GM21390 (cell line): Measurements from ENCODE around the gene HYAL1.
"Not testable (repeated sequence)": the region's sequence is repeated elsewhere in the genome, so short reads cannot be mapped to it uniquely, and the experiment has no call there.

Experiments used
- ATAC-seq: cut with Tn5 transposase; IDR thresholded peaks from one replicate; pipeline ENCODE4 v1.9.1; 2021; ENCODE audit not compliant: unreplicated experiment

HYAL1 gene

GRCh38 chr3:50294492-50295403, 8.6 kb downstream of the HYAL1 start:
- no peak for ATAC-seq

- ATAC-seq, result no peak
These were observed 9.3 kb downstream of the HYAL1 start for GRCh38 chr3:50294089-50294488.

- no peak for ATAC-seq
These were observed 10.1 kb downstream of the HYAL1 start for GRCh38 chr3:50293079-50293801.

GRCh38 chr3:50292159-50293078, 11.0 kb downstream of the HYAL1 start, which contains the start of gene IFRD2:
IFRD2 (minus strand) TSS chr3:50292429; CDS start chr3:50292274, 155 bp downstream.
- ATAC-seq, result peak; percentile 94

- ATAC-seq, result no peak
These were observed 13.2 kb downstream of the HYAL1 start for GRCh38 chr3:50290161-50290641.

GRCh38 chr3:50289130-50289529, 14.2 kb downstream of the HYAL1 start:
- no peak for ATAC-seq

- no peak for ATAC-seq
These were observed 14.9 kb downstream of the HYAL1 start for GRCh38 chr3:50288387-50289007.

- ATAC-seq, result no peak
These were observed 16.1 kb downstream of the HYAL1 start for GRCh38 chr3:50287262-50287661.

- no peak for ATAC-seq
These were observed 16.8 kb downstream of the HYAL1 start for GRCh38 chr3:50286322-50287227.

- ATAC-seq, result not testable (repeated sequence)
These were observed 19.3 kb downstream of the HYAL1 start for GRCh38 chr3:50284121-50284520.

- ATAC-seq, result no peak
These were observed 23.9 kb downstream of the HYAL1 start for GRCh38 chr3:50279255-50280016.

GRCh38 chr3:50278880-50279224, 24.5 kb downstream of the HYAL1 start, which contains the start of gene LSMEM2:
LSMEM2 (plus strand) TSS chr3:50279087; CDS start chr3:50279114, 27 bp downstream.
- no peak for ATAC-seq

GRCh38 chr3:50278123-50278879, 25.1 kb downstream of the HYAL1 start:
- ATAC-seq, result no peak

GRCh38 chr3:50276762-50277101, 26.6 kb downstream of the HYAL1 start:
- no peak for ATAC-seq

- no peak for ATAC-seq
These were observed 27.2 kb downstream of the HYAL1 start for GRCh38 chr3:50275996-50276761.

GRCh38 chr3:50275141-50275995, 28.0 kb downstream of the HYAL1 start:
- ATAC-seq, result no peak
